Endothelial cell of umbilical vein (primary cell): ENCODE data around the gene CPD. TPM values are rescaled to one million over a fixed set of nuclear protein-coding genes. Genes with fewer than 3 reads are reported as not detected.

Experiments used
- BruUV-seq: library from RNA; stranded (reverse); fragments of 400-500 nt; replicated peaks from 2 replicates; lab custom pipeline; 2021; lab: Mats Ljungman, UMichigan
- CTCF ChIA-PET: fragments of 300-600, 350-600 bp; sonication (Branson Sonifier 250); formaldehyde crosslinking; loops from one replicate; lab custom pipeline; 2021; ENCODE audit warnings: antibody characterized with exemption, inconsistent platforms; lab: Charles Lee
- POLR2A ChIA-PET: fragments of 300-600, 350-600 bp; sonication (Branson Sonifier 250); formaldehyde crosslinking; loops from one replicate; lab custom pipeline; 2021; ENCODE audit warnings: antibody characterized with exemption, inconsistent platforms; lab: Charles Lee
- DNase-seq: peaks from one replicate; pipeline ENCODE4 v3.0.0-alpha.2; 2011; ENCODE audit warnings: low read depth, low spot score
- FAIRE-seq: peaks from 2 replicates; lab custom pipeline; 2011; peaks lifted over from hg19 to GRCh38; lab: Jason Lieb, UNC
- H2AFZ ChIP-seq: 2 replicates; pipeline ENCODE4 v1.6.0; 2012; ENCODE audit warnings: low read depth, low read length, control low read depth, inconsistent platforms
- H3K27ac ChIP-seq: 2 replicates; pipeline ENCODE4 v1.5.1; 2011; ENCODE audit warnings: low read depth, mild to moderate bottlenecking, control low read depth, low read length, moderate library complexity; ENCODE audit not compliant: insufficient read depth
- H3K27me3 ChIP-seq, 2 experiments: 2 replicates each; pipeline versions ENCODE4 v1.6.0 to v1.6.1; 2011; ENCODE audit warnings: low read length in 2 of 2, mixed read lengths in 1 of 2; ENCODE audit not compliant: control insufficient read depth in 2 of 2, insufficient read depth in 2 of 2
- H3K36me3 ChIP-seq, 2 experiments: 2 replicates in 1 of 2; 3 replicates in 1 of 2; pipeline ENCODE4 v1.5.1; 2011; ENCODE audit warnings: low read length in 2 of 2, mild to moderate bottlenecking in 1 of 2, moderate library complexity in 1 of 2; ENCODE audit not compliant: control insufficient read depth in 2 of 2, insufficient read depth in 2 of 2; ENCODE audit errors: extremely low read depth in 1 of 2
- H3K4me1 ChIP-seq: 3 replicates; pipeline ENCODE4 v1.5.1; 2011; ENCODE audit warnings: mild to moderate bottlenecking, low read length; ENCODE audit not compliant: control insufficient read depth, insufficient read depth; ENCODE audit errors: extremely low read depth
- H3K4me2 ChIP-seq: 2 replicates; pipeline ENCODE4 v1.6.1; 2011; ENCODE audit warnings: low read length, control low read depth, mixed read lengths; ENCODE audit not compliant: insufficient read depth
- H3K4me3 ChIP-seq, 3 experiments: fragments of 200-600 bp in 1 of 3; sonication (generic), shearing (Covaris generic) in 1 of 3; replicated peaks in 1 of 3; 2 replicates each; pipeline ENCODE4 v1.5.1; 2011 to 2016; ENCODE audit warnings: control low read depth in 3 of 3, low read length in 3 of 3, mild to moderate bottlenecking in 2 of 3, inconsistent platforms in 1 of 3, low read depth in 1 of 3, moderate library complexity in 1 of 3; ENCODE audit not compliant: insufficient read depth in 1 of 3
- H3K79me2 ChIP-seq: 2 replicates; pipeline ENCODE4 v1.6.0; 2012; ENCODE audit warnings: low read length, inconsistent platforms; ENCODE audit not compliant: control insufficient read depth, insufficient read depth
- H3K9ac ChIP-seq: replicated peaks from 2 replicates; pipeline ENCODE3; 2011; ENCODE audit warnings: low read length, control low read depth; ENCODE audit not compliant: insufficient read depth; ENCODE audit errors: extremely low read depth
- H3K9me1 ChIP-seq: replicated peaks from 3 replicates; pipeline ENCODE4 v1.6.0; 2011; ENCODE audit warnings: mild to moderate bottlenecking, low read length; ENCODE audit not compliant: control insufficient read depth, insufficient read depth; ENCODE audit errors: extremely low read depth
- H3K9me3 ChIP-seq: replicated peaks from 2 replicates; pipeline ENCODE4 v1.5.1; 2012; ENCODE audit warnings: low read length, inconsistent platforms; ENCODE audit not compliant: control insufficient read depth, insufficient read depth
- H4K20me1 ChIP-seq: replicated peaks from 2 replicates; pipeline ENCODE3; 2011; ENCODE audit warnings: mild to moderate bottlenecking, low read length; ENCODE audit not compliant: control insufficient read depth, insufficient read depth; ENCODE audit errors: extremely low read depth
- EZH2 ChIP-seq: IDR thresholded peaks from 2 replicates; pipeline ENCODE4 v1.6.1; 2012; ENCODE audit warnings: borderline replicate concordance, low read depth, mild to moderate bottlenecking, moderate library complexity, low read length, inconsistent platforms; ENCODE audit not compliant: severe bottlenecking
- JUN ChIP-seq: IDR thresholded peaks from 2 replicates; pipeline ENCODE4 v1.6.1; 2011; ENCODE audit warnings: borderline replicate concordance, low read depth; ENCODE audit not compliant: insufficient read length, insufficient read depth
- POLR2A ChIP-seq: IDR thresholded peaks from 2 replicates; pipeline ENCODE4 v1.6.1; 2012; ENCODE audit warnings: low read depth, mild to moderate bottlenecking, control low read depth, low read length
- POLR2AphosphoS5 ChIP-seq: IDR thresholded peaks from 2 replicates; pipeline ENCODE4 v1.6.1; 2012; ENCODE audit warnings: low read depth, mild to moderate bottlenecking, control low read depth, low read length, moderate library complexity; ENCODE audit not compliant: insufficient read depth
- dilution Hi-C: fragments of 300-500 bp; cut with MboI; formaldehyde crosslinking; loops from one replicate; pipeline ENCODE4 v1.15.0; 2019; ENCODE audit warnings: low sequenced_read_pairs; ENCODE audit not compliant: extremely low pct_ligation_motif_present
- intact Hi-C: fragments of 100-400 bp; cut with micrococcal nuclease; formaldehyde crosslinking; loops from one replicate; pipeline ENCODE4 v1.10.0; 2022
- polyA plus RNA-seq, 4 experiments: library from polyadenylated mRNA; depleted of rRNA in 3 of 4; stranded (reverse) in 3 of 4; unstranded in 1 of 4; fragments of >200 nt; gene quantifications; 2 replicates each; pipeline versions ENCODE4 v1.2.1 to v1.2.3, GENCODE V29; 2011 to 2012; ENCODE audit warnings: missing spikeins in 1 of 4
- total RNA-seq: library from RNA; stranded (reverse); gene quantifications from 2 replicates; pipeline ENCODE4 v1.2.3, GENCODE V29; 2021
- TF ChIP-seq, protein P1 (sequence below): IDR thresholded peaks from 2 replicates; pipeline ENCODE4 v1.6.1; 2011; ENCODE audit not compliant: insufficient read depth, insufficient read length

Gene CPD
- total and polyA plus RNA-seq, 2 donors (not counting 3 experiments of a cell fraction or from before 2014, with no cell fraction given), result 18.3 to 63.6 TPM

DNA sequence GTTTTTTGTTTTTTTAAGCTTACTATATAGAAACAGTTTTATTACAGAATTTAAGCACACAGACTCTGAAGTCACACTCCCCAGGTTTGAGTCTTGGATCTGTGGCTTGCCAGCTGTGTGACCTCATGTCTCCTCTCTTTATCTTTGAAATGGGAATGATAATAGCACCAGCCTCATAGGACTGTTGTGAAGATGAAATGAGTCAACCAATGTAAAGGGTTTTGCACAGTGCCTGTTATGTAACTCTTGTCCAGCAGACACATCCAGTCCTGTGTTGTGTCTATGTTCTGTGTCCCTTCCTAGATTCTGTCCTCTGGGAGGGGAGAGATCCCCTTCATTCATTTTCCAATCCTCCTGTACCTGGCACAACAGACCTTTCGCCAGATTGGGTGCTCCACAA, 3.1 kb upstream of the CPD start:
- BruUV-seq, result no TSS peak
- Histone ChIP-seq H3K36me3 (no peaks in the 10 kb centered on the region), H3K9ac (no peak overlapping the region), H3K79me2 (peaks cover 10% of the 10 kb centered on the region), H2AFZ (no peak overlapping the region), H3K4me2 (no peak overlapping the region), H3K4me3 (no peak overlapping the region), H3K4me1 (peaks cover 18% of the 10 kb centered on the region), H4K20me1 (no peaks in the 10 kb centered on the region), H3K9me3 (no peaks in the 10 kb centered on the region), H3K27ac (no peak overlapping the region), H3K27me3 (peaks cover 2 to 8% of the 10 kb centered on the region in 2 experiments), H3K9me1 (no peaks in the 10 kb centered on the region)
- CTCF ChIA-PET, result interaction anchor here (1.3 to 2.0 kb wide), 3 partner anchors 8 to 35 kb away, joined by 3 to 7 read pairs (median 6); no protein-coding TSS in a partner anchor
- TF ChIP-seq POLR2AphosphoS5, result no peak
- TF ChIP-seq, protein P1, sequence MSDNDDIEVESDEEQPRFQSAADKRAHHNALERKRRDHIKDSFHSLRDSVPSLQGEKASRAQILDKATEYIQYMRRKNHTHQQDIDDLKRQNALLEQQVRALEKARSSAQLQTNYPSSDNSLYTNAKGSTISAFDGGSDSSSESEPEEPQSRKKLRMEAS, result no peak
- TF ChIP-seq JUN, result no peak
- no peak for TF ChIP-seq EZH2
- TF ChIP-seq POLR2A, result no peak
- dilution Hi-C loops (no loop called here), intact Hi-C loops (no loop called here)
- DNase-seq, result no peak
- POLR2A ChIA-PET, result no interaction called here
- FAIRE-seq, result no peak

DNA sequence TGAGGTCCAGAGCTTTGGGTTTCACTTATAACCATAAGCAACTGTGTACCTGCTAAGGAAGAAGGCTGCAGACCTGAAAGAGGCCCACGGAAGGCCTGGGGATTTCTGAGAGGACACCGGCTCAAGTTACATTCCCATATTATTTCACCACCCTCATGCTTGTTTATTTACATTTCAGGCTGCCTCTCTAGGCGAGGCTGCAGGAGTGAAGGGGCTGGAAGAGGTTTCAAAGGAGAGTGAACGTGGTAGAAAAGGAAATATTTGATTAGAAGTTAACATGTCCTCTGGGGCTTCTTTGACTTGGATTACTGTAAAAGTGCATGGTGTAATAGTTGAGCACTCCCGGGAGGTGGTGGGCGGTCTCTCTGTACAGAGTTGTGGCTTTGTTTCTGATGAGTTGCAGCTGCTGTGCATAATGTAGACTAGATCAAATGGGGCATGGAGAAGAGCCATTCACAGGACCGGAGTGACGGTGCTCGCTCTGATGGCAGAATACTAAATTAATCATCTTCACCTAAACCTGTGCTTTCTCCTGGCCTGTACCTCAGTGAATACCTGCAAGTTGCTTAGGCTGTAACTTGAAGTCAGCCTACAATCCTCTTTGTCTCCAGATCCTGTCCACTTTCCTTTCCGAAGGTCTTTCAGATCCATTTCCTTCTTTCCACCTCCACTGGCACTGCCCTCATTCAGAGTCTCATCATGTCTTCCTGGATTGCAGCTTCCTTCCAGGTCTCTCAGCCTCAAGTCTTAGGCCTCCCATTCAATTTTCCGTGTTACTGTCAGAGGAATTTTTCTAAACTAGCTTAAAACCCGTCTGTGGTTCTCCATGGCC, 1.9 kb upstream of the CPD start:
- no peak for DNase-seq
- Histone ChIP-seq H3K4me2 (no peak overlapping the region), H3K79me2 (peaks cover 15% of the 10 kb centered on the region), H3K4me1 (peaks cover 23% of the 10 kb centered on the region), H3K9me3 (no peaks in the 10 kb centered on the region), H3K9me1 (no peaks in the 10 kb centered on the region), H3K4me3 (no peak overlapping the region), H4K20me1 (no peaks in the 10 kb centered on the region), H3K27me3 (peaks cover 2 to 8% of the 10 kb centered on the region in 2 experiments), H3K36me3 (no peaks in the 10 kb centered on the region), H3K9ac (no peak overlapping the region), H2AFZ (no peak overlapping the region), H3K27ac (no peak overlapping the region)
- POLR2A ChIA-PET, result no interaction called here
- FAIRE-seq, result no peak
- CTCF ChIA-PET, result interaction anchor here (2.0 kb wide), 1 partner anchor 36 kb away, joined by 7 read pairs; no protein-coding TSS in a partner anchor
- TF ChIP-seq EZH2, result no peak
- dilution Hi-C loops (no loop called here), intact Hi-C loops (no loop called here)
- no TSS peak for BruUV-seq
